Spleen (tissue), 11 donors: ENCODE measurements around the gene RIMBP2. TPM values are rescaled to one million over a fixed set of nuclear protein-coding genes. Genes with fewer than 3 reads are reported as not detected.
A peak's percentile ranks its signal among the peaks of the same experiment; 100 is the strongest.

Source experiments
- DNase-seq: peaks from one replicate; pipeline ENCODE4 v3.0.0-alpha.2; 2020
- H3K27ac ChIP-seq, 8 donors: fragments of 200-600 bp; sonication (generic) in 7 of 8; 1 replicate in 4 of 8; 2 replicates in 4 of 8; pipeline versions ENCODE4 v1.5.0 to v1.8.0; 2016 to 2021; ENCODE audit warnings: inconsistent platforms in 4 of 8, mild to moderate bottlenecking in 4 of 8, moderate library complexity in 1 of 8
- H3K27me3 ChIP-seq, 7 donors: fragments of 200-600 bp; sonication (generic) in 6 of 7; replicated peaks in 1 of 7; 1 replicate in 4 of 7; 2 replicates in 3 of 7; pipeline versions ENCODE4 v1.5.0 to v1.8.0; 2016 to 2021; ENCODE audit warnings: inconsistent platforms in 3 of 7, mild to moderate bottlenecking in 1 of 7
- H3K36me3 ChIP-seq, 6 donors: fragments of 200-600 bp; sonication (generic) in 5 of 6; 1 replicate in 4 of 6; 2 replicates in 2 of 6; pipeline versions ENCODE4 v1.5.0 to v1.8.0; 2016 to 2021; ENCODE audit warnings: inconsistent platforms in 2 of 6
- H3K4me1 ChIP-seq, 6 donors: fragments of 200-600 bp; sonication (generic) in 5 of 6; 1 replicate in 3 of 6; 2 replicates in 3 of 6; pipeline versions ENCODE4 v1.5.0 to v1.8.0; 2016 to 2021; ENCODE audit warnings: inconsistent platforms in 3 of 6
- H3K4me3 ChIP-seq, 8 donors: fragments of 200-600 bp; sonication (generic) in 7 of 8; 1 replicate in 4 of 8; 2 replicates in 4 of 8; pipeline versions ENCODE4 v1.5.0 to v1.8.0; 2016 to 2021; ENCODE audit warnings: inconsistent platforms in 4 of 8, mild to moderate bottlenecking in 4 of 8, moderate library complexity in 2 of 8
- H3K9me3 ChIP-seq, 8 donors: fragments of 200-600 bp; sonication (generic) in 7 of 8; 1 replicate in 4 of 8; 2 replicates in 4 of 8; pipeline versions ENCODE4 v1.5.0 to v1.8.0; 2016 to 2021; ENCODE audit warnings: inconsistent platforms in 4 of 8
- POLR2A ChIP-seq, 3 donors: fragments of 450-650 bp; IDR thresholded peaks; one replicate each; pipeline ENCODE4 v1.5.1; 2017; ENCODE audit warnings: antibody characterized with exemption in 3 of 3, mild to moderate bottlenecking in 1 of 3
- POLR2AphosphoS5 ChIP-seq, 3 donors: sonication (generic); formaldehyde crosslinking; IDR thresholded peaks; one replicate each; pipeline ENCODE4 v1.5.1; 2017; ENCODE audit warnings: antibody characterized with exemption in 3 of 3
- WGBS, 5 donors: extraction: QIAGEN DNeasy Blood & Tissue Kit in 3 of 5; methylation state at CpG; one replicate each; pipeline versions ENCODE4 v1.1.5 to v1.1.7; 2013 to 2018; 5-methylcytosine and 5-hydroxymethylcytosine counted together
- intact Hi-C: fragments of 100-400 bp; cut with DNase I; formaldehyde crosslinking; loops from one replicate; pipeline ENCODE4 v1.15.0; 2023; ENCODE audit warnings: low total_unique reads
- polyA plus RNA-seq, 3 donors: library from polyadenylated mRNA; stranded (reverse); fragments of 200-250 nt; gene quantifications; one replicate each; pipeline ENCODE4 v1.2.1, GENCODE V29; 2013
- total RNA-seq, 7 donors: library from RNA; depleted of rRNA in 3 of 7; stranded (reverse); fragments of >200 nt in 3 of 7; fragmentation: NEBNext Ultra II Directional in 4 of 7; extraction: Animal tissue kit (Norgen Biotek cat#: 25700) in 4 of 7; gene quantifications; one replicate each; pipeline versions ENCODE4 v1.1.0 to v1.2.1, GENCODE V29; 2016 to 2021
- TF ChIP-seq, protein P1 (sequence below), 11 experiments: fragments of 200-600 bp in 7 of 11; fragments of 450-650 bp in 4 of 11; sonication (generic) in 4 of 11; IDR thresholded peaks in 8 of 11; conservative IDR thresholded peaks in 3 of 11; 1 replicate in 7 of 11; 2 replicates in 4 of 11; pipeline versions ENCODE4 v1.4.0 to v1.8.0; 2016 to 2021; ENCODE audit warnings: antibody characterized with exemption in 11 of 11, inconsistent platforms in 4 of 11, mild to moderate bottlenecking in 1 of 11
- donor health status: healthy with polysubstance abuse.
- donor health status: DM: no; HTN: no; CAD: no; lungs with moderate emphysema.
- donor health status: DM: no; HTN: no; CAD: no.
- donor health status: Bipolar disorder and iron deficiency.
- donor health status: healthy.
- donor health status: DM: no; HTN: no; CAD: no.
- donor health status: DM: yes; HTN: yes; CAD: no.

Gene RIMBP2
- total and polyA plus RNA-seq, 10 donors, result 0.05 to 5.2 (median 0.95) TPM

DNA sequence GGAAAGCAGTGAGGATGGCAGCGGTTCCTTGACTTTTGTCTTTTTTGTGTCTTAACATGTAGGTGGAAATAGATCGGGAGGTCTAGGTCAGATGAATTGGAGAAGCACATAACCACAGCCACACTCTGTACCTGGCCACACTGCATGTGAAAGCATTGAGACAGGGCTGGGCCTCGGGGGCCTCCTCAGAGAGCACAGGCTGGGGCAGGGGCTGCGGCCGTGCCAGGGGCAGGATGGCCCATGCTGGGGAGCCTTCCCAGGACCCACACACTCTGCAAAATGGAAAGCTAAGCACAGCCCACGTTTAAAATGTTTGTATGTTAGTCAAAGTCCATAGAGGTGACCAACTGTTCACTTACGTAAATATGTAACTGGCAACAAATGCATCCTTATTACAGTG lies 301.7 kb downstream of the RIMBP2 start:
- 80 to 92% (median 84%) methylated on average over 7 of the region's 7 CpGs for WGBS, 5 donors
- TF ChIP-seq, protein P1, sequence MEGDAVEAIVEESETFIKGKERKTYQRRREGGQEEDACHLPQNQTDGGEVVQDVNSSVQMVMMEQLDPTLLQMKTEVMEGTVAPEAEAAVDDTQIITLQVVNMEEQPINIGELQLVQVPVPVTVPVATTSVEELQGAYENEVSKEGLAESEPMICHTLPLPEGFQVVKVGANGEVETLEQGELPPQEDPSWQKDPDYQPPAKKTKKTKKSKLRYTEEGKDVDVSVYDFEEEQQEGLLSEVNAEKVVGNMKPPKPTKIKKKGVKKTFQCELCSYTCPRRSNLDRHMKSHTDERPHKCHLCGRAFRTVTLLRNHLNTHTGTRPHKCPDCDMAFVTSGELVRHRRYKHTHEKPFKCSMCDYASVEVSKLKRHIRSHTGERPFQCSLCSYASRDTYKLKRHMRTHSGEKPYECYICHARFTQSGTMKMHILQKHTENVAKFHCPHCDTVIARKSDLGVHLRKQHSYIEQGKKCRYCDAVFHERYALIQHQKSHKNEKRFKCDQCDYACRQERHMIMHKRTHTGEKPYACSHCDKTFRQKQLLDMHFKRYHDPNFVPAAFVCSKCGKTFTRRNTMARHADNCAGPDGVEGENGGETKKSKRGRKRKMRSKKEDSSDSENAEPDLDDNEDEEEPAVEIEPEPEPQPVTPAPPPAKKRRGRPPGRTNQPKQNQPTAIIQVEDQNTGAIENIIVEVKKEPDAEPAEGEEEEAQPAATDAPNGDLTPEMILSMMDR (IDR thresholded peaks at IDR 0.05 in 8 of 11, conservative IDR thresholded peaks at IDR 0.05 in 3 of 11), result no peak
- TF ChIP-seq POLR2AphosphoS5 (IDR thresholded peaks at IDR 0.05) (no peak), POLR2A (IDR thresholded peaks at IDR 0.05) (no peak)
- H3K27me3 ChIP-seq, result peaks cover 0 to 7% (median 0%) of the 10 kb centered on the region in 7 donors
- no peaks in the 10 kb centered on the region for H3K4me1 ChIP-seq
- no peak overlapping the region for H3K27ac ChIP-seq
- DNase-seq, result peak; percentile 41
- H3K36me3 ChIP-seq, result no peaks in the 10 kb centered on the region
- intact Hi-C loops, result no loop called here
- H3K4me3 ChIP-seq, result no peak overlapping the region
- H3K9me3 ChIP-seq, result no peaks in the 10 kb centered on the region

DNA sequence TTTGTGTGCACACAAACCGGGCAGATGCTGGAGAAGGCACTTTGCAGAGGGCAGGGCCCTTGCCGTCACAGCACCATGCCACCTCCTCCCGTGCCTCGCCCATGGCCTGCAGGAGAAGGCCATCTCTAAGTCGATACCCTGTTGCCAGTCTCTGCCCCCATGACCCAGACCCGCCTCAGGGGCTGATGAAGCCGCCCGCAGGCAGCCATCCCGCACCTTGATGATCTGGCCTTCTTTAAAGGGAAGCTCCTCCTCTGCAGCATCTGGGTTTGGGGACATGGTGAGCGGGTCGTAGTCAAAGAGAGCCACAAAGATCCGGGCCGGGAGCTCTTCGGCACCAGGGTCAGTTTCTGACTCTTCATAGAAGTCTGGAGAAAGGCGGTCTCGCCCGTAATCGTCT lies 302.2 kb downstream of the RIMBP2 start:
- intact Hi-C loops, result no loop called here
- no peaks in the 10 kb centered on the region for H3K9me3 ChIP-seq
- TF ChIP-seq POLR2AphosphoS5 (IDR thresholded peaks at IDR 0.05), result no peak
- TF ChIP-seq, protein P1 (IDR thresholded peaks at IDR 0.05 in 8 of 11, conservative IDR thresholded peaks at IDR 0.05 in 3 of 11), result no peak
- no peak for TF ChIP-seq POLR2A (IDR thresholded peaks at IDR 0.05)
- no peak overlapping the region for H3K4me3 ChIP-seq
- H3K4me1 ChIP-seq, result no peaks in the 10 kb centered on the region
- no peaks in the 10 kb centered on the region for H3K36me3 ChIP-seq
- peaks cover 0 to 7% (median 0%) of the 10 kb centered on the region in 7 donors for H3K27me3 ChIP-seq
- DNase-seq, result peak; percentile 62
- 87 to 92% (median 89%) methylated on average over 14 to 18 of the region's 18 CpGs for WGBS, 5 donors
- H3K27ac ChIP-seq, result no peak overlapping the region

DNA sequence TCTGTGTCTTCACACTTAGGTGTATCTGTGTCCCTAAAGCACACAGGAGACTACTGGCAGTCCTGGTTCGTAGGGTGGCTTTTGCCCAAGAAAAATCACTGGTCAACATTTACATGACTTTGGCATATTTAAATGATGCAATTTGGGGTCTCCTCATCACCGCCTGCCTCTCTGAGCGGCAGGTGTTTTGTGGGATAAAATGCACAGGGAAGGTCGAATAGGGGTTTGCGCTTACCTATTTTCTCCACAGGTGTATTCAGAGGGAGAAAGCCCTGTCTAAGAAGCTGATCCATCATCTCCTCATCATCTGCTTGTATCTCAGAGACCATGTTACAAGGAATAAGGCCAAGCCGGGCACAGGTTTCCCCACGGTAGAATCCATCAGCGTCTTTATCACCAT lies 303.7 kb downstream of the RIMBP2 start:
- H3K36me3 ChIP-seq, result no peaks in the 10 kb centered on the region

DNA sequence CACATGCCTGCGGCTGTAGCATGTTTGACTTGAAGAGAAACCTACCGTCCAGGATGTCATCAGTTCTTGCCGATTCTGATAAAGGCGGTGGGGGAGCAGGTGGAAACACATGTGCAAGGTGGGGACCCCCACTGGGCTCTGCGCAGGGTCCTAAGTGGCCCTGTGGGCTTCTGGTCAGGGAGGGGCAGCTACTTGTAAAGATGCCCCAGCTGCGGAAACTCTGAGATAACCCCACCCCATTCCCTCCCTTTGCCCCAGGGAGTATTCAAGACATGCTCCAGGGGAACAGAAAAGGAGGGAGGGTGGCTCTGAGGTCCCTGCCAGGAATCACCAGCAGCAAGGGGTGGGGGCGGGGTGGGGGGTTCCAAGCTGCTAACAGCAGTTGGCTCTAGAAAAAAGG lies 310.8 kb downstream of the RIMBP2 start:
- no peaks in the 10 kb centered on the region for H3K9me3 ChIP-seq
- H3K27ac ChIP-seq, result no peak overlapping the region
- WGBS, 5 donors, result 64 to 79% (median 69%) methylated on average over 7 of the region's 7 CpGs
- H3K36me3 ChIP-seq, result no peaks in the 10 kb centered on the region
- DNase-seq, result no peak
- no peaks in the 10 kb centered on the region for H3K4me1 ChIP-seq
- intact Hi-C loops, result no loop called here
- no peak overlapping the region for H3K4me3 ChIP-seq
- TF ChIP-seq POLR2AphosphoS5 (IDR thresholded peaks at IDR 0.05) (no peak), POLR2A (IDR thresholded peaks at IDR 0.05) (no peak)
- TF ChIP-seq, protein P1 (IDR thresholded peaks at IDR 0.05 in 8 of 11, conservative IDR thresholded peaks at IDR 0.05 in 3 of 11), result no peak
- H3K27me3 ChIP-seq, result no peaks in the 10 kb centered on the region

More for the DNA sequence above, 303.7 kb downstream of the RIMBP2 start:
- no peak for DNase-seq
- intact Hi-C loops, result no loop called here
- Histone ChIP-seq H3K4me1 (no peaks in the 10 kb centered on the region), H3K4me3 (no peak overlapping the region), H3K27me3 (peaks cover 0 to 7% (median 0%) of the 10 kb centered on the region in 7 donors), H3K27ac (no peak overlapping the region), H3K9me3 (no peaks in the 10 kb centered on the region)
- TF ChIP-seq, protein P1 (IDR thresholded peaks at IDR 0.05 in 8 of 11, conservative IDR thresholded peaks at IDR 0.05 in 3 of 11), result no peak
- TF ChIP-seq POLR2AphosphoS5 (IDR thresholded peaks at IDR 0.05) (no peak), POLR2A (IDR thresholded peaks at IDR 0.05) (no peak)
- 77 to 88% (median 88%) methylated on average over 8 of the region's 8 CpGs for WGBS, 5 donors
